ENCODE measurements around the gene PLA2G12A.

The PLA2G12A gene

DNA sequence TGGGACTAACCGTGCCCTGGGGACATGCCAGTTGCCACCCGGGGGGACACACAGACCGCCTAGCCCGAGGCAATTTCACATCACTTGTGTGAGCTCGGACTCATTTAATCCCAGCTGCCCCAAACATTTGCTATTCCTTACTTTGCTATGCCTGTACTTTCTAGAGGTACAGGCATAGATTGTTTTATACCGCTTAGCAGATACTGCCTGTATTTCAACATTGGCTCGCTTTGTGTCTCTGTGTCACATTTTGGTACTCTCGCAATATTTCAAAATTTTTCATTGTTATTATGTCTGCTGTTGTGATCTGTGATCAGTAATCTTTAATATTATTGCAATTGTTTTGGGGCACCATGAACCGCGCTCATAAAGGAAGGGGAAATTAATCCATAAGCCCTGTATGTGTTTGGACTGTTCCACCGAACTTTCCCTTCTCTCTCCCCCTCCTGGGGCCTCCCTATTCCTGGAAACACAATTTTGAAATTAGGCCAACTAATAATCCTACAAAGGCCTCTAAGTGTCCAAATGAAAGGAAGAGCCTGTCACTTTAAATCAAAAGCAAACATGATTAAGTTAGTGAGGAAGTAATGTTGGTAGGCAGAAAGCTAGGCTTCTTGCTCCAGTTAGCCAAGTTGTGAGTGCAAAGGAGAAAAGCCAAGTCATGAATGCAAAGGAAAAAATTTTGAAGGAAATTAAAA lies 26.1 kb downstream of the PLA2G12A start:
- Histone ChIP-seq H3K36me3 (ENCODE audit: control insufficient read depth, insufficient read depth, low read length) (no peaks in the 10 kb centered on the region), H3K4me3 (ENCODE audit: insufficient read depth, low read depth, low read length, poor library complexity, severe bottlenecking) (peak overlapping the region; percentile 79), H3K27ac (ENCODE audit: insufficient read depth, low read length, poor library complexity, severe bottlenecking) (peak overlapping the region; percentile 65), H3K27me3 (replicated peaks; ENCODE audit: control insufficient read depth, insufficient read depth, low read length, poor library complexity, severe bottlenecking) (no peaks in the 10 kb centered on the region), H3K4me1 (ENCODE audit: control insufficient read depth, insufficient read depth, low read length, poor library complexity, severe bottlenecking) (peaks cover 9% of the 10 kb centered on the region), H3K9me3 (ENCODE audit: control insufficient read depth, low read length) (no peaks in the 10 kb centered on the region)
- DNase-seq, result no peak

DNA sequence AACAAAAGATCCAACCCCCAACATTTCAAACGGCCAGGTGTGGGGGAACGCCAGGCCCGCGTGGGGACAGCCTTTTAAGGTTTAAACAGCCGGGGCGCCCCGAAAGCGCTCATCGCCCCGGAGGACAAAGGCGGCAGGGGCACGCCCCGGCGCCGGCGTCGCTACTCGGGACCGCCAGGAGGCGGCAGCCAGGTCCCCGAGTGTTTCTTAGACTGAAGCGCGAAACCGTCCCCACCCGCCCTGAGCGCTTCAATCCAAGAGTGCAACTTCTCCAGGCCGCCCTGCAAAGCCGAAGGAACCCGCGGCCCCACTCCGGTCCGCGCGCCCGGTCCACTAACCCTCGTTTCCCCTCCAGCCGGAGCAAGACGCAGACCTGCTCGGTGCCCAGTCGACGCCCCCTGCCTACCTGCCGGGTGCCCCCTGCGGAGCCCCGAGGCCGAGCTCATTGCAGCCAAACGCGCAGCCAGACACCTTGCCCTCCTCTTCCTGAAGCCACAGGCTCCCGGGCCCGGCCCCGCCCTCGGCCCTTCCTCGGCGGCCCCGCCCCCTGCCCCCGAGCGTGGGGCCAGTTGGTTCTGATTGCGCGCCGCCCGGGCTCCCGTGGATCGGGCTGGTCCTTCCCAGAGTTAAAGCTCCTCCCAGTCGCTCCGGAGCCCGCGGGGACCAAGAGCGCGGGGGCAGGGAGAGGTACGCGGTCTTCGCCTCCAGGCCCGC lies 26.8 kb downstream of the PLA2G12A start, which contains the start of gene CASP6:
Gene CASP6, minus strand, starts transcription at position 496 of the 714 bp plus-strand sequence. Its CDS starts 50 bp downstream, at position 446.
- H3K4me3 ChIP-seq (ENCODE audit: insufficient read depth, low read depth, low read length, poor library complexity, severe bottlenecking), result peak within 1 kb of the TSS; percentile 79
- H3K27me3 ChIP-seq (replicated peaks; ENCODE audit: control insufficient read depth, insufficient read depth, low read length, poor library complexity, severe bottlenecking), result no peaks in the 10 kb centered on the region
- H3K9me3 ChIP-seq (ENCODE audit: control insufficient read depth, low read length), result no peaks in the 10 kb centered on the region
- H3K27ac ChIP-seq (ENCODE audit: insufficient read depth, low read length, poor library complexity, severe bottlenecking), result peak within 1 kb of the TSS; percentile 65
- peak; percentile 52 to 69 (median 64) for DNase-seq
- no peaks in the 10 kb centered on the region for H3K36me3 ChIP-seq (ENCODE audit: control insufficient read depth, insufficient read depth, low read length)
- peaks cover 9% of the 10 kb centered on the region for H3K4me1 ChIP-seq (ENCODE audit: control insufficient read depth, insufficient read depth, low read length, poor library complexity, severe bottlenecking)

DNA sequence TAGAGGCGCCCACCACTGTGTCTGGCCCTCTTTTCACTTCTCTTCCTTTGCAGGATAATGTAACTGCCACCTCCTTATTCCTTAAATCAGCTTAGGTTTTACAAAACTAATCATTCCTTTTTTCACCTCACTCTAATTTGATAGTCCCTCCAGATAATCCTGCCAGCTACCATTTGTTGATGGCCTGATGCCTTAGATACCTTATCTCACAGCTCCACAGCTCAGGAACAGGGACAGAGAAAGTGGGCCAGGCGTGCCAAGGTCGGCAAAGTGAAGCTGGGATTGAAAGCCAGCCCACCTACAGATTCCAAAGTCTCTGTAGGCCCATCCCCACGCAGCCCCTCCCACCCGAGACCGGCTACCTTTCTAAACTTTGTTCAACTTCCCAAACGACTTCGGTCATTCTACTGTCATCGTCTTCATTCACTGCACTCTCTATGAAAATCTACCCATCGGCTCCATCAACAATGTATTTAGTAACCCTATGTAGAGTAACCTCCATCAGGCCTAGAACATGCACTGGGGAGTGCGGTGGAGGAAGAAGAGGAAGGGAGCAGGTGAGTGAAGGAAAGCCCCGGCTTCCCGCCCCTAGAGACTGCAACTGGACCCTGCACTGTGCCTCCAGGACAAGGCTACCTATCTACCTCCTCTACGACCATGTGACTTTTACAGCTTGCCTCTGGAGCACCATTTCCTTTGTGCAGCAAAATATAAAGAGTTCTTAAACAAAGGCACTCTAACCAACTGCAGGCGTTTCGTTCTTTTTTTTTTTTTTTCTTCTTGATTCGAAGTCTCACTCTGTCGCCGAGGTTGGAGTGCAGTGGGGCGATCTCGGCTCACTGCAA lies 28.1 kb downstream of the PLA2G12A start:
- Histone ChIP-seq H3K27me3 (replicated peaks; ENCODE audit: control insufficient read depth, insufficient read depth, low read length, poor library complexity, severe bottlenecking) (no peaks in the 10 kb centered on the region), H3K36me3 (ENCODE audit: control insufficient read depth, insufficient read depth, low read length) (peaks cover 9% of the 10 kb centered on the region), H3K9me3 (ENCODE audit: control insufficient read depth, low read length) (no peaks in the 10 kb centered on the region), H3K27ac (ENCODE audit: insufficient read depth, low read length, poor library complexity, severe bottlenecking) (peak overlapping the region; percentile 65), H3K4me1 (ENCODE audit: control insufficient read depth, insufficient read depth, low read length, poor library complexity, severe bottlenecking) (peaks cover 9% of the 10 kb centered on the region), H3K4me3 (ENCODE audit: insufficient read depth, low read depth, low read length, poor library complexity, severe bottlenecking) (peak overlapping the region; percentile 79)
- no peak for DNase-seq

DNA sequence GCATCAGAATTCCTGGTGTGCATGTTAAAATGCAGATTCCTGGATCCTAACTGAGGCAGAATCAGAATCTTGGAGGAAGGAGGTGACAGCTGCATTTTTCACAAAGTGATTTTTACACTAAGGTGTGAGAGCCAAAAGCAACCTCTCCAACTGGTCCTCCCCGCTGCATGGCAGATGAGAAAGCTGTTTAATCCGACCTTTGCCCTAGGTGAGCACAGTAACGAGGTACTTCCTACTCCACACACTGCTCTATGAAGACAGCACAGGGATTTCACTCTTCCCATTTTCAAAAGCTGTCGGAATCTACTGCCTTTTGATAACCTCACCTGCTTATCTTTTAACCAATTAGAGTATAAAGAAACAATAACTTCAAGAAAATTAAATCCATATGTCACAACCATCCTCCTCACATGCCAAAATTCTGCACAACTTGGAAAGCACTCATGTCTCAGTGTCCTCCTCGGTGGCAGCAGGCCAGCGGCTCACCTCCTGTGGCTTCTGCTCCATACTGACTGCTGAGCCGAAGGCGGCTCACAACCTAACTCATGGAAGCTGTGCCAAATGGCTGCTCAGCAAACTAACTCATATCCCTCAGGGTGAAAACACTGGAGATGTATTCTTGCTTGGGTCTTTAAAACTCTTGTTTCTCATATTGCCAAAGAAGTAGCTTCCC lies 30.2 kb downstream of the PLA2G12A start:
- Histone ChIP-seq H3K9me3 (ENCODE audit: control insufficient read depth, low read length) (no peaks in the 10 kb centered on the region), H3K27ac (ENCODE audit: insufficient read depth, low read length, poor library complexity, severe bottlenecking) (no peak overlapping the region), H3K4me1 (ENCODE audit: control insufficient read depth, insufficient read depth, low read length, poor library complexity, severe bottlenecking) (peaks cover 9% of the 10 kb centered on the region), H3K4me3 (ENCODE audit: insufficient read depth, low read depth, low read length, poor library complexity, severe bottlenecking) (no peak overlapping the region), H3K27me3 (replicated peaks; ENCODE audit: control insufficient read depth, insufficient read depth, low read length, poor library complexity, severe bottlenecking) (no peaks in the 10 kb centered on the region), H3K36me3 (ENCODE audit: control insufficient read depth, insufficient read depth, low read length) (peaks cover 9% of the 10 kb centered on the region)
- DNase-seq, result no peak

DNA sequence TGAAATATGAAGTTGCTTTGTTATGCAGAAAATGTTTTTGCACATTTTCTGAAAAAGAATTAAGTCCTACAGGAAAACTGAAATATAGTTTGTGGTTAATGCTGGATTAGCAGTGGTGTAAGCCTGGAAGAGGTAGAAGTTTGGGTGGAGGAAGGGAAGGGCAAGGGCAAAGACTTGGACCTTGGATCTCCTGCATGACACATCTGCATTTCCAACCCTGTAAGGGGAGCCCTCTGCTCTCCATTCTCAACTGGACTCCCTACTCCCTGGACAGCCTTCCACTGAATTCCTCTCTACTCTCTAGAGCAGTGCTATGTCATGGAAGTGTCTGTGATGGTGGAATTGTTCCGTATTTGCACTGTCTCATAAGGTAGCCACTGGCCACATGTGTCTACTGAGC lies 31.2 kb downstream of the PLA2G12A start:
- H3K27me3 ChIP-seq (replicated peaks; ENCODE audit: control insufficient read depth, insufficient read depth, low read length, poor library complexity, severe bottlenecking), result no peaks in the 10 kb centered on the region
- H3K9me3 ChIP-seq (ENCODE audit: control insufficient read depth, low read length), result no peaks in the 10 kb centered on the region
- no peak for DNase-seq
- H3K4me1 ChIP-seq (ENCODE audit: control insufficient read depth, insufficient read depth, low read length, poor library complexity, severe bottlenecking), result peaks cover 6% of the 10 kb centered on the region
- peaks cover 17% of the 10 kb centered on the region for H3K36me3 ChIP-seq (ENCODE audit: control insufficient read depth, insufficient read depth, low read length)
- no peak overlapping the region for H3K27ac ChIP-seq (ENCODE audit: insufficient read depth, low read length, poor library complexity, severe bottlenecking)
- H3K4me3 ChIP-seq (ENCODE audit: insufficient read depth, low read depth, low read length, poor library complexity, severe bottlenecking), result no peak overlapping the region

DNA sequence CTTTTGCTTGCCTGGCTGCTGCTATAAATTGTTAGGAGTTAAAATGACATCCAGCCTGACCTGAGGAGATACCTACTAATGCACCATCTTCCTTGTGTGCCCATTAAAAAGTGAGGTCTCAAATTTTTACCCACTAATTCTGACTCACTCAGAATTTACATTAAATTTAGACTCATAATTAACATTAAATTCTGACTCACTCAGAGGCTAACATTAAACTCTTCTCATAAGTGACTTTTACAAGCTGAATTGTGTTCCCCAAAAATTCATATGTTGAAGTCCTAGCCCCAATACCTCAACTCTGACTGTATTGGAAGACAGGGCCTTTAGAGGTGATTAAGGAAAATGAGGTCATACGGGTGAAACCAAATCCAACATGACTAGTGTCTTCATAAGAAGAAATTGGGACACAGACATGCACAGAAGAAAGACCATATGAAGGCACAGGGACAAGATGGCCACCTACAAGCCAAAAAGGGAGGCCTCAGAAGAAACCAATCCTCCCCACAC lies 38.4 kb downstream of the PLA2G12A start:
- no peaks in the 10 kb centered on the region for H3K27me3 ChIP-seq (replicated peaks; ENCODE audit: control insufficient read depth, insufficient read depth, low read length, poor library complexity, severe bottlenecking)
- no peaks in the 10 kb centered on the region for H3K9me3 ChIP-seq (ENCODE audit: control insufficient read depth, low read length)
- H3K36me3 ChIP-seq (ENCODE audit: control insufficient read depth, insufficient read depth, low read length), result peaks cover 35% of the 10 kb centered on the region
- peaks cover 14% of the 10 kb centered on the region for H3K4me1 ChIP-seq (ENCODE audit: control insufficient read depth, insufficient read depth, low read length, poor library complexity, severe bottlenecking)
- peak overlapping the region; percentile 40 for H3K27ac ChIP-seq (ENCODE audit: insufficient read depth, low read length, poor library complexity, severe bottlenecking)
- no peak for DNase-seq
- H3K4me3 ChIP-seq (ENCODE audit: insufficient read depth, low read depth, low read length, poor library complexity, severe bottlenecking), result no peak overlapping the region

DNA sequence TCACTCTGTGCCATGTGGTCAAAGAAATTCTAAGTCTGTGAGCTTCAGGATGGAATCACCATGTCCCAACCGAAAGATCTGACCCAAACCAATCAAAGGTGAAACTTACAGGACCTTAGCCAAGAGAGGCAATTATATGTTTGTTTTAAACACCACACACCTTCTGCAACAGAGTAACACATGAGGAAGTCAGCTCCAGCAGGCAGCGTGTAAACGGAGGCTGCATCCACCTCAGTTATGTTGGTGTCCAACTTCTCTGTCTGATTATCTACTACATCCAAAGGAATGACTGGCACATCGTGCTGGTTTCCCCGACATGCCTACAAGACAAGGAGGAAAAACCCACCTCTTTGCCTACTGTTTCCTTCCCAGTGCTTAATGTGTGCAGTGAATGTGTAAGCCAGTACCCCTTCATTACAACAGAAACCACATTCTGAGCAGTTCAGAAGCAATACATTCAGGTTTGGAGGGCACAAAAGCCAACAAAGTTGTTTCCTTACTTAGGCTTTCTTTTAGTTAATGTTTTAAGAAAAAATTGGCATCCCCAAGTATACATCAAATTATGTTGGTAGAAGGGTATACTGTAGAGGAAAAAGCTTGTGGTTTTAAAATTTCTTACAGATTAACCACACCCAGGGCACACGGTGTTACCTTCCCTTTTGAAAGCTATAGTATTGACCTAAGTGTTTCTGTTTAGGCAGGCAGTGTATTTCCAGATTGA lies 39.0 kb downstream of the PLA2G12A start:
- Histone ChIP-seq H3K27ac (ENCODE audit: insufficient read depth, low read length, poor library complexity, severe bottlenecking) (peak overlapping the region; percentile 40), H3K4me1 (ENCODE audit: control insufficient read depth, insufficient read depth, low read length, poor library complexity, severe bottlenecking) (peaks cover 14% of the 10 kb centered on the region), H3K36me3 (ENCODE audit: control insufficient read depth, insufficient read depth, low read length) (peaks cover 35% of the 10 kb centered on the region), H3K9me3 (ENCODE audit: control insufficient read depth, low read length) (no peaks in the 10 kb centered on the region), H3K27me3 (replicated peaks; ENCODE audit: control insufficient read depth, insufficient read depth, low read length, poor library complexity, severe bottlenecking) (no peaks in the 10 kb centered on the region), H3K4me3 (ENCODE audit: insufficient read depth, low read depth, low read length, poor library complexity, severe bottlenecking) (no peak overlapping the region)
- DNase-seq, result no peak

DNA sequence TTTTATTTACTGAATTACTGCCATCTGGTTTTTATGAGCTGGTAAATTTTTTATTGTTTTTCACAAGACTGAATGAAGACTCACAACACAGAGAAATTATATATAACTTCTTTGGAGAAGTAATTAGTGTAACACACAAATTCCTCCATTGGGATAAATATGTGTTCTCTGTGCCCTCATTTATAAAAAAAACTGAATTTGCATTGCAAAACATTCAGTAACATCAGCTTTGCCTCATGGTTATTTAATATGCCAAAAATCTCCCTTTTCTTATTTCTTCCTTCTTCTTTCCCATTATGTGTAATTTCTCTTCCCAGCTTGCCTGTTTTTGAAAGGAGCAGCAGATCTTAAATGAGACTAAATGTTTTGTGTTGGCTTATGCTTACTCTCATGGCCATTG lies 45.1 kb downstream of the PLA2G12A start:
- no peak overlapping the region for H3K4me3 ChIP-seq (ENCODE audit: insufficient read depth, low read depth, low read length, poor library complexity, severe bottlenecking)
- H3K9me3 ChIP-seq (ENCODE audit: control insufficient read depth, low read length), result no peaks in the 10 kb centered on the region
- no peaks in the 10 kb centered on the region for H3K27me3 ChIP-seq (replicated peaks; ENCODE audit: control insufficient read depth, insufficient read depth, low read length, poor library complexity, severe bottlenecking)
- H3K27ac ChIP-seq (ENCODE audit: insufficient read depth, low read length, poor library complexity, severe bottlenecking), result no peak overlapping the region
- DNase-seq, result no peak
- no peaks in the 10 kb centered on the region for H3K4me1 ChIP-seq (ENCODE audit: control insufficient read depth, insufficient read depth, low read length, poor library complexity, severe bottlenecking)
- H3K36me3 ChIP-seq (ENCODE audit: control insufficient read depth, insufficient read depth, low read length), result peaks cover 25% of the 10 kb centered on the region
